ENCODE measurements around the gene TSHZ2. TPM values are rescaled to one million over a fixed set of nuclear protein-coding genes. Genes with fewer than 3 reads are reported as not detected.

The TSHZ2 gene
- total and polyA plus RNA-seq, 9 of the 15 experiments (the other 6 are each of a cell fraction or from before 2014, with no cell fraction given) = 0.03 to 0.20 (median 0.05) TPM; not detected in 4

DNA sequence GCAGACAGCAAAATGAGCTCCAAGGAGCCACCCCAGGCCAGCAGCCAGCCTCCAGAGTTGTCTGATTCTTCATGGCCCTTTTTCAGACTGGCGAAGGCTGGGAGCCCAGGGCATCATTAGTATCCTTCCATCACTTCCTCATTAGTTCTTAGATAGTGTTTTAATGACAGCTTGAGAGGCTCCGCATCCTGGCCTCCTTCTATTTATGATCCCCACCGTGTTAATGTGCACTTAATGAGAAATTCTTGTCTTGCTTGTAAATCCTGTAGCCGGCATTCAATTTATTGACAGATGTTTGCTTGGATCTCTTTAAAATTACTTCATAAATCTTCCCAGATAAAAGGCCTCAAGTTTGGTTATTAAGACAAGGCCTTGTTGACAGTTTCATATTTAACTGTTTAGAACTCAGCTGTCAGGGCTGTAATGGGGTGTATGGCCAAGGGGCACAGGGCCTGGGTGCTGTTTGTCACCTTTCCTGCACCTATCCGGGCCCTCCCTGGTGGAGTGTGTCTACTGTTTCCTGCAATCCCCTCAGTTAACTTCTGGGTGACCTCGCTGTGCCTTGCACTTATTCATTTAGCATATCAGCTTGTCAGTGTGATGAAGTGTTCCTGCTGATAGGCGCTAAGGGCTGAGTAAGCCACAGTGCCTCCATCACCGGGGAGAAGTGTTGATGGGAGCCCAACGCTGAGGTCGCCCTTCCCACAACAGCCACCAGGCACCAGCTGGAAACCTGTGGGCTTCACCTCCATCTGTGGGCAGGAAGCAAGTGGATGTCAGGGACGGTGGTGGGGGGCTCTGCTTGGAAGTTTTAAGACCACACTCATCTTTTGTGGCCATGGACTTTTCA, 169.3 kb downstream of the TSHZ2 start (continued):
- TF ChIP-seq PBX2 (CRISPR knock-in tag; IDR thresholded peaks at IDR 0.05; ENCODE audit: low read depth) = no peak
- peak; percentile 87 for TF ChIP-seq PBX2 (tag; conservative IDR thresholded peaks at IDR 0.05; ENCODE audit: low read depth)
- TF ChIP-seq PKNOX1 (IDR thresholded peaks at IDR 0.05) = peak; percentile 52
- no peak for TF ChIP-seq POLR3G (IDR thresholded peaks at IDR 0.05; ENCODE audit: extremely low read depth, insufficient read length, insufficient replicate concordance)
- TF ChIP-seq IRF9 (tag; IDR thresholded peaks at IDR 0.05) = no peak
- 0 out of 2 replicates have a peak, but pooled peaks have one; percentile 26 for TF ChIP-seq ZNF766 (CRISPR knock-in tag; conservative IDR thresholded peaks at IDR 0.05)
- TF ChIP-seq HDGF (IDR thresholded peaks at IDR 0.05) = no peak
- no peak for TF ChIP-seq NR2C2 (CRISPR knock-in tag; IDR thresholded peaks at IDR 0.05)
- TF ChIP-seq NR2C2 (tag; IDR thresholded peaks at IDR 0.05) = 0 out of 2 replicates have a peak, but pooled peaks have one; percentile 25
